B cell (primary cell): ENCODE measurements around the gene HYOU1. TPM values are rescaled to one million over a fixed set of nuclear protein-coding genes. Genes with fewer than 3 reads are reported as not detected.

Experiments
- ATAC-seq: fragments of 200-7000 bp; cut with Tn5 transposase; one replicate; pipeline ENCODE4 v1.10.0; 2021; ENCODE audit warnings: low read depth, mild to moderate bottlenecking, moderate number of reproducible peaks, moderate library complexity
- CTCF ChIA-PET: fragments of 350-600 bp; sonication (Branson Sonifier 250); formaldehyde crosslinking; loops from one replicate; lab custom pipeline; 2021; ENCODE audit warnings: antibody characterized with exemption, inconsistent platforms; lab: Charles Lee
- POLR2A ChIA-PET: fragments of 350-600 bp; sonication (Branson Sonifier 250); formaldehyde crosslinking; loops from one replicate; lab custom pipeline; 2021; ENCODE audit warnings: antibody characterized with exemption; lab: Charles Lee
- DNase-seq: peaks from one replicate; pipeline ENCODE4 v3.0.0; 2013
- H2AFZ ChIP-seq: 2 replicates; pipeline ENCODE4 v1.6.1; 2012; ENCODE audit warnings: mild to moderate bottlenecking, low read depth, low read length; ENCODE audit not compliant: insufficient read depth, poor library complexity, severe bottlenecking
- H3K27ac ChIP-seq, 2 donors: 1 replicate in 1 of 2; 2 replicates in 1 of 2; pipeline ENCODE4 v1.5.1; 2012 to 2013; ENCODE audit warnings: low read length in 2 of 2, mild to moderate bottlenecking in 2 of 2, moderate library complexity in 1 of 2
- H3K27me3 ChIP-seq, 4 experiments: fragments of 200-600 bp in 1 of 4; sonication (generic) in 1 of 4; replicated peaks in 1 of 4; 1 replicate in 2 of 4; 2 replicates in 2 of 4; pipeline versions ENCODE4 v1.6.1 to v1.7.0; 2013 to 2016; ENCODE audit warnings: low read length in 3 of 4, mild to moderate bottlenecking in 2 of 4, mixed read lengths in 1 of 4, moderate library complexity in 1 of 4; ENCODE audit not compliant: insufficient read depth in 4 of 4, control insufficient read depth in 3 of 4; ENCODE audit errors: control extremely low read depth in 1 of 4
- H3K36me3 ChIP-seq, 2 experiments: replicated peaks in 1 of 2; 1 replicate in 1 of 2; 2 replicates in 1 of 2; pipeline versions ENCODE4 v1.6.1 to v1.7.1; 2013; ENCODE audit warnings: low read length in 1 of 2; ENCODE audit not compliant: insufficient read depth in 2 of 2, control insufficient read depth in 1 of 2; ENCODE audit errors: control extremely low read depth in 1 of 2, extremely low read depth in 1 of 2
- H3K4me1 ChIP-seq, 2 donors: fragments of 200-600 bp in 1 of 2; sonication (generic) in 1 of 2; 1 replicate in 1 of 2; 2 replicates in 1 of 2; pipeline versions ENCODE4 v1.5.1 to v1.6.1; 2013 to 2017; ENCODE audit warnings: low read length in 2 of 2; ENCODE audit not compliant: control insufficient read depth in 2 of 2, insufficient read depth in 2 of 2
- H3K4me2 ChIP-seq: replicated peaks from 2 replicates; pipeline ENCODE3; 2012; ENCODE audit warnings: mild to moderate bottlenecking, low read depth, low read length; ENCODE audit not compliant: poor library complexity, severe bottlenecking
- H3K4me3 ChIP-seq, 5 experiments: fragments of 200-600 bp in 1 of 5; sonication (generic) in 1 of 5; 1 replicate in 3 of 5; 2 replicates in 2 of 5; pipeline versions ENCODE4 v1.5.1 to v1.7.0; 2011 to 2016; ENCODE audit warnings: low read length in 4 of 5, mild to moderate bottlenecking in 4 of 5, low read depth in 2 of 5, control low read depth in 1 of 5, moderate library complexity in 1 of 5; ENCODE audit not compliant: insufficient read depth in 1 of 5; ENCODE audit errors: control extremely low read depth in 1 of 5, extremely low read depth in 1 of 5
- H3K79me2 ChIP-seq: fragments of 200-600 bp; sonication (generic); one replicate; pipeline ENCODE4 v1.6.0; 2016; ENCODE audit warnings: low read length; ENCODE audit not compliant: control insufficient read depth, insufficient read depth
- H3K9ac ChIP-seq: fragments of 200-600 bp; sonication (generic); 2 replicates; pipeline ENCODE4 v1.6.1; 2017; ENCODE audit warnings: mild to moderate bottlenecking, low read length, moderate library complexity
- H3K9me3 ChIP-seq, 3 donors: one replicate each; pipeline versions ENCODE4 v1.6.1 to v1.7.1; 2013; ENCODE audit warnings: low read length in 2 of 3; ENCODE audit not compliant: control insufficient read depth in 2 of 3, insufficient read depth in 1 of 3; ENCODE audit errors: control extremely low read depth in 1 of 3
- H4K20me1 ChIP-seq: 2 replicates; pipeline ENCODE4 v1.6.0; 2012; ENCODE audit warnings: mild to moderate bottlenecking, low read length; ENCODE audit not compliant: insufficient read depth, control insufficient read depth, poor library complexity, severe bottlenecking
- H3K27ac Mint-ChIP-seq: one replicate; pipeline ENCODE4 v1.8.0; 2021; ENCODE audit warnings: mixed read lengths
- H3K27me3 Mint-ChIP-seq: one replicate; pipeline ENCODE4 v1.8.0; 2021; ENCODE audit warnings: mixed read lengths
- H3K4me1 Mint-ChIP-seq: one replicate; pipeline ENCODE4 v1.8.0; 2021; ENCODE audit warnings: mixed read lengths
- H3K4me3 Mint-ChIP-seq: one replicate; pipeline ENCODE4 v1.8.0; 2021; ENCODE audit warnings: mixed read lengths
- H3K9me3 Mint-ChIP-seq: one replicate; pipeline ENCODE4 v1.8.0; 2022; ENCODE audit warnings: mixed read lengths; ENCODE audit not compliant: insufficient read depth
- CTCF ChIP-seq: fragments of 200-600 bp; IDR thresholded peaks from one replicate; pipeline ENCODE4 v1.8.0; 2022; ENCODE audit warnings: antibody characterized with exemption, mild to moderate bottlenecking
- EZH2 ChIP-seq: IDR thresholded peaks from 2 replicates; pipeline ENCODE4 v1.6.1; 2012; ENCODE audit warnings: borderline replicate concordance, low read depth, mild to moderate bottlenecking, moderate library complexity, low read length; ENCODE audit not compliant: insufficient read depth, poor library complexity, severe bottlenecking
- WGBS: methylation state at CpG from one replicate; pipeline ENCODE4 v1.1.5; 2013; ENCODE audit warnings: missing lambda C conversion rate; ENCODE audit not compliant: insufficient coverage; 5-methylcytosine and 5-hydroxymethylcytosine counted together
- intact Hi-C: fragments of 100-400 bp; cut with micrococcal nuclease; formaldehyde crosslinking; loops from one replicate; pipeline ENCODE4 v1.10.0; 2022
- polyA plus RNA-seq: library from polyadenylated mRNA; depleted of rRNA; stranded (reverse); fragments of >200 nt; gene quantifications from 2 replicates; pipeline ENCODE4 v1.2.3, GENCODE V29; 2012
- total RNA-seq, 2 donors: library from RNA; stranded (reverse); fragments of 120-200 nt in 1 of 2; gene quantifications; 1 replicate in 1 of 2; 2 replicates in 1 of 2; pipeline versions ENCODE4 v1.2.3 to v1.2.4, GENCODE V29; 2013 to 2022

Gene HYOU1
- total and polyA plus RNA-seq, 2 donors (not counting 1 experiment from before 2014, with no cell fraction given), result 38.5 to 48.7 TPM

- H3K27ac Mint-ChIP-seq, result no peak overlapping the region
- no peaks in the 10 kb centered on the region for H3K9me3 Mint-ChIP-seq
- ATAC-seq (no peak), DNase-seq (no peak)
- H3K27ac ChIP-seq, result no peak overlapping the region
- H3K36me3 ChIP-seq, result peaks cover 0 to 53% of the 10 kb centered on the region in 2 experiments
- H3K9ac ChIP-seq, result no peak overlapping the region
- intact Hi-C loops, result no loop called here
- ChIA-PET POLR2A (interaction anchor here (0.6 kb wide), 1 partner anchor 1244 kb away, joined by 3 read pairs; no protein-coding TSS in a partner anchor), CTCF (no interaction called here)
- H3K4me1 Mint-ChIP-seq, result peaks cover 17% of the 10 kb centered on the region
- no peaks in the 10 kb centered on the region for H3K9me3 ChIP-seq
- H3K4me1 ChIP-seq, result peaks cover 12 to 15% of the 10 kb centered on the region in 2 donors
- peaks cover 9% of the 10 kb centered on the region for H3K79me2 ChIP-seq
- H2AFZ ChIP-seq, result no peak overlapping the region
- H4K20me1 ChIP-seq, result no peaks in the 10 kb centered on the region
- no peak overlapping the region for H3K4me2 ChIP-seq
- 82% methylated on average over 3 of the region's 7 CpGs for WGBS
- H3K27me3 ChIP-seq, result no peaks in the 10 kb centered on the region
- H3K4me3 Mint-ChIP-seq, result no peak overlapping the region
- TF ChIP-seq CTCF (no peak), EZH2 (no peak)
- no peaks in the 10 kb centered on the region for H3K27me3 Mint-ChIP-seq
- H3K4me3 ChIP-seq, result no peak overlapping the region
These were observed 24.8 kb upstream of the HYOU1 start for GRCh38 chr11:119081682-119082260.

- no peak overlapping the region for H3K27ac ChIP-seq
- no peak overlapping the region for H3K4me2 ChIP-seq
- no peaks in the 10 kb centered on the region for H3K27me3 Mint-ChIP-seq
- H3K4me3 ChIP-seq, result no peak overlapping the region
- H3K9me3 ChIP-seq, result no peaks in the 10 kb centered on the region
- H3K9ac ChIP-seq, result no peak overlapping the region
- H3K4me1 Mint-ChIP-seq, result no peaks in the 10 kb centered on the region
- no peak overlapping the region for H3K4me3 Mint-ChIP-seq
- peaks cover 5% of the 10 kb centered on the region for H3K79me2 ChIP-seq
- TF ChIP-seq CTCF (no peak), EZH2 (no peak)
- no peaks in the 10 kb centered on the region for H3K27me3 ChIP-seq
- no peaks in the 10 kb centered on the region for H3K9me3 Mint-ChIP-seq
- no peak overlapping the region for H3K27ac Mint-ChIP-seq
- intact Hi-C loops, result no loop called here
- WGBS, result 98% methylated on average over 17 of the region's 19 CpGs
- H2AFZ ChIP-seq, result no peak overlapping the region
- POLR2A ChIA-PET, result interaction anchor here (0.8 kb wide), 1 partner anchor 23 kb away, joined by 4 read pairs; the partner anchor contains the start of gene DPAGT1
- H4K20me1 ChIP-seq, result no peaks in the 10 kb centered on the region
- ATAC-seq, result no peak
- DNase-seq, result no peak
- CTCF ChIA-PET, result no interaction called here
- no peaks in the 10 kb centered on the region for H3K4me1 ChIP-seq
- peaks cover 0 to 65% of the 10 kb centered on the region in 2 experiments for H3K36me3 ChIP-seq
These were observed 21.8 kb upstream of the HYOU1 start for GRCh38 chr11:119078675-119079420.
